ENCODE measurements around the gene SMARCD1.

Gene SMARCD1

DNA sequence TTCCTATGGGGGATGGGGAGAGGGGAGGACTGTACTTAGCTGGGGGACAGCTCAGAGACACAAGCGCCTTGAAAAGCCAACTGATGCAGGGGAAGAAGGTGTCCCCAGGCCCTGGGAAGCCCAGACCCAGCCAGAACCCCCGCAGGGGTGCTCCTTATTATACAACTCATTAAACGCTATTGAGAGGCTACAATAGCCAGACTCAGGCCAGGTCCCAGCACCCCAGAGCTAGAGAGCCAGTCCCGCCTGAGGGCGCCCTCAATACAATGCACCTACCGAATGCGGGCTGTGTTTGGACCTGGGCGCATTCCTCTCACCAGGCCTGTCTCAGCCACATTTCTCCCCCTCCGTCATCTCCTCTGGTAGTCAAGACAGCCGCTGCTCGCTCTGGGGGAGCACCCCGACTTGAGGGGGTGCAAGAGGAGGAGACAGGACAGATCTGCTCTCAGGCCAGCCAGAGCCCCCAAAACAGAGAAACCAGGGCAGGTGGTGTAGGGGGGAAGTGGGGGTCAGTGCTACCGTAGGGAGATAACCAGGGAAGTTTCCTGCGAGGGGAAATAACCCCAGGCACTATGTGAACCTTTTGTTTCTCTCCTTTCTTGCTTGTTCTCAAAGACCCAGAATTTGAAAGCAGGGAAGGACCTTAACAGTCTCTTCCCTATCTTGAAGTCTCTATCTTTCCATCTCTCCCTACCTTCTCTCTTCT is 33.9 kb upstream of the SMARCD1 start:
- Mint-ChIP-seq H3K36me3 (ENCODE audit: low read depth) (no peaks in the 10 kb centered on the region), H3K4me1 (ENCODE audit: low read depth) (peaks cover 10% of the 10 kb centered on the region), H3K27ac (no peak overlapping the region), H3K9me3 (no peaks in the 10 kb centered on the region), H3K27me3 (ENCODE audit: low read depth) (peaks cover 73% of the 10 kb centered on the region), H3K4me3 (no peak overlapping the region)

GRCh38 chr12:50052544-50052943 is 32.6 kb upstream of the SMARCD1 start:
- Mint-ChIP-seq H3K27ac (no peak overlapping the region), H3K4me1 (ENCODE audit: low read depth) (peaks cover 17% of the 10 kb centered on the region), H3K4me3 (no peak overlapping the region), H3K27me3 (ENCODE audit: low read depth) (peaks cover 75% of the 10 kb centered on the region), H3K36me3 (ENCODE audit: low read depth) (no peaks in the 10 kb centered on the region), H3K9me3 (no peaks in the 10 kb centered on the region)

DNA sequence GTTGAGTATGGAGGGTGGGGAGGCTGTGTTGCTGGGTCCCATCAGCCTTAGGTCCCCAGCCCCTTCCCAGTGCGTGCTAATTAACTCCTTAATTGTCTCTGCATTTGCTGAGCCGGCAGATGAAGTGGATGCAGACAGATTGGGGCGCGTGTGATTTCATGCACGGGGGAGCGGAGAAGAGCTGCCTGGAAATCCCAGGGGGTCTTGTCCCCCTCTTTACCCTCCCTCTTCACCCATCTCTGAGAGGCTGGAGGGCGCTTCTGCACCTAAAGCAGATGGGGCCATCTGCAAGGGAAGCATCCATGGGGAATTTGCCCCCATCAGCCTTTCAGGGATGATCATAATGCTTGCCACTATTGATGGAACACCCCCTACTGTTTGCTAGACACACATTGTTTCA is 32.2 kb upstream of the SMARCD1 start:
- Mint-ChIP-seq H3K27me3 (ENCODE audit: low read depth) (peaks cover 72% of the 10 kb centered on the region), H3K4me3 (no peak overlapping the region)

GRCh38 chr12:50053583-50053982 is 31.6 kb upstream of the SMARCD1 start:
- no peak overlapping the region for H3K4me3 Mint-ChIP-seq
- no peaks in the 10 kb centered on the region for H3K9me3 Mint-ChIP-seq
- H3K27me3 Mint-ChIP-seq (ENCODE audit: low read depth), result peaks cover 72% of the 10 kb centered on the region
- H3K4me1 Mint-ChIP-seq (ENCODE audit: low read depth), result peaks cover 17% of the 10 kb centered on the region
- H3K36me3 Mint-ChIP-seq (ENCODE audit: low read depth), result no peaks in the 10 kb centered on the region
- no peak overlapping the region for H3K27ac Mint-ChIP-seq

More for the DNA sequence above, 32.2 kb upstream of the SMARCD1 start:
- Mint-ChIP-seq H3K36me3 (ENCODE audit: low read depth) (no peaks in the 10 kb centered on the region), H3K27ac (no peak overlapping the region), H3K4me1 (ENCODE audit: low read depth) (peaks cover 17% of the 10 kb centered on the region), H3K9me3 (no peaks in the 10 kb centered on the region)

GRCh38 chr12:50055831-50056638 is 29.1 kb upstream of the SMARCD1 start:
- Mint-ChIP-seq H3K27me3 (ENCODE audit: low read depth) (peaks cover 65% of the 10 kb centered on the region), H3K9me3 (no peaks in the 10 kb centered on the region), H3K27ac (peak overlapping the region; percentile 12), H3K4me3 (peak overlapping the region; percentile 90), H3K36me3 (ENCODE audit: low read depth) (no peaks in the 10 kb centered on the region), H3K4me1 (ENCODE audit: low read depth) (peaks cover 30% of the 10 kb centered on the region)

- no peaks in the 10 kb centered on the region for H3K9me3 Mint-ChIP-seq
- peaks cover 59% of the 10 kb centered on the region for H3K27me3 Mint-ChIP-seq (ENCODE audit: low read depth)
- peaks cover 32% of the 10 kb centered on the region for H3K4me1 Mint-ChIP-seq (ENCODE audit: low read depth)
- no peak overlapping the region for H3K27ac Mint-ChIP-seq
- H3K4me3 Mint-ChIP-seq, result peak overlapping the region; percentile 90
- no peaks in the 10 kb centered on the region for H3K36me3 Mint-ChIP-seq (ENCODE audit: low read depth)
Measured at GRCh38 chr12:50056639-50056976, 28.5 kb upstream of the SMARCD1 start.

GRCh38 chr12:50057000-50057841 is 27.9 kb upstream of the SMARCD1 start, which contains the start of gene ASIC1:
ASIC1 (plus strand) TSS chr12:50057596; CDS start chr12:50058767, 1,171 bp downstream.
- peaks cover 33% of the 10 kb centered on the region for H3K4me1 Mint-ChIP-seq (ENCODE audit: low read depth)
- no peaks in the 10 kb centered on the region for H3K36me3 Mint-ChIP-seq (ENCODE audit: low read depth)
- peak within 1 kb of the TSS; percentile 90 for H3K4me3 Mint-ChIP-seq
- no peaks in the 10 kb centered on the region for H3K9me3 Mint-ChIP-seq
- H3K27me3 Mint-ChIP-seq (ENCODE audit: low read depth), result peaks cover 56% of the 10 kb centered on the region
- H3K27ac Mint-ChIP-seq, result peak within 1 kb of the TSS; percentile 18

- Mint-ChIP-seq H3K27ac (no peak overlapping the region), H3K4me3 (peak overlapping the region; percentile 26), H3K27me3 (ENCODE audit: low read depth) (peaks cover 50% of the 10 kb centered on the region), H3K4me1 (ENCODE audit: low read depth) (peaks cover 33% of the 10 kb centered on the region), H3K36me3 (ENCODE audit: low read depth) (no peaks in the 10 kb centered on the region), H3K9me3 (no peaks in the 10 kb centered on the region)
Measured at GRCh38 chr12:50057896-50058670, 27.1 kb upstream of the SMARCD1 start.

DNA sequence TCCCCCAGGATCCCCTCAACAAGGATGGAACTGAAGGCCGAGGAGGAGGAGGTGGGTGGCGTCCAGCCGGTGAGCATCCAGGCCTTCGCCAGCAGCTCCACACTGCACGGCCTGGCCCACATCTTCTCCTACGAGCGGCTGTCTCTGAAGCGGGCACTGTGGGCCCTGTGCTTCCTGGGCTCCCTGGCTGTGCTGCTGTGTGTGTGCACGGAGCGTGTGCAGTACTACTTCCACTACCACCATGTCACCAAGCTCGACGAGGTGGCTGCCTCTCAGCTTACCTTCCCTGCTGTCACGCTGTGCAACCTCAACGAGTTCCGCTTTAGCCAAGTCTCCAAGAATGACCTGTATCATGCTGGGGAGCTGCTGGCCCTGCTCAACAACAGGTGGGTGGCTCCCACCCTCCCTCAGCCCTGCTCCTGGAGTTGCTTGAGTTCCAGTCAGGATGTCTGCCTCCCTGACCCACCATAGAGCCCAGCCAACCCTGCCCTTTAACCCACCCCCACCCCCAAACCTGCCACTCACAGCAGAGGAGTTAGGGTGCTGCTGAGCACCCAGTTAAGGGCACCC is 26.3 kb upstream of the SMARCD1 start:
- H3K27ac Mint-ChIP-seq, result no peak overlapping the region
- H3K4me1 Mint-ChIP-seq (ENCODE audit: low read depth), result peaks cover 33% of the 10 kb centered on the region
- peaks cover 46% of the 10 kb centered on the region for H3K27me3 Mint-ChIP-seq (ENCODE audit: low read depth)
- peak overlapping the region; percentile 30 for H3K4me3 Mint-ChIP-seq
- no peaks in the 10 kb centered on the region for H3K36me3 Mint-ChIP-seq (ENCODE audit: low read depth)
- no peaks in the 10 kb centered on the region for H3K9me3 Mint-ChIP-seq

DNA sequence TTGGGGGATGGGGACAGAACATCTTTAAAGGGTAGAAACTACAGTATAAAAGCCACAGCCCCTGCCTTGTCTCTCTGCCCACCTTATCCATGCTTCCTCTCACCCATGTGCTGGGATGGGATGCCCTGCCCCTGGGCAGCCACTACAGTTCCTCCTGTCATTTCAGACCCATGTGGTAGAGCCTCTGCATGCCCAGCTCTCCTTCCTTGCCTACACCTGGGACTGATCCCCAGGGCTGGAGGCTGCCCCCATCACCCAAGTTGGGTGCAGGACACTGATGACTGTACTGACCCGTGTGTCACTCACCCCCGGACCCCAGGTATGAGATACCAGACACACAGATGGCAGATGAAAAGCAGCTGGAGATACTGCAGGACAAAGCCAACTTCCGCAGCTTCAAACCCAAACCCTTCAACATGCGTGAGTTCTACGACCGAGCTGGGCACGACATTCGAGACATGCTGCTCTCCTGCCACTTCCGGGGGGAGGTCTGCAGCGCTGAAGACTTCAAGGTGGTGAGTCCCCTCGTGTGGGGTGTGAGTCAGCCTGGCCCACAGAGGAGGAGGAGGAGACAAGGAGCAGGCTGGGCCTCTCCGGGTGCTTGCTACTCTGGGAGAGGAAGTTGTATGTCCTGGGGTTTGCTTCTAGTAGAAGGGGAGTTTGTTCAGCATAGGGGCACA is 25.6 kb upstream of the SMARCD1 start:
- peaks cover 33% of the 10 kb centered on the region for H3K4me1 Mint-ChIP-seq (ENCODE audit: low read depth)
- H3K27me3 Mint-ChIP-seq (ENCODE audit: low read depth), result peaks cover 43% of the 10 kb centered on the region
- peak overlapping the region; percentile 38 for H3K4me3 Mint-ChIP-seq
- peak overlapping the region; percentile 32 for H3K27ac Mint-ChIP-seq
- no peaks in the 10 kb centered on the region for H3K36me3 Mint-ChIP-seq (ENCODE audit: low read depth)
- H3K9me3 Mint-ChIP-seq, result no peaks in the 10 kb centered on the region

DNA sequence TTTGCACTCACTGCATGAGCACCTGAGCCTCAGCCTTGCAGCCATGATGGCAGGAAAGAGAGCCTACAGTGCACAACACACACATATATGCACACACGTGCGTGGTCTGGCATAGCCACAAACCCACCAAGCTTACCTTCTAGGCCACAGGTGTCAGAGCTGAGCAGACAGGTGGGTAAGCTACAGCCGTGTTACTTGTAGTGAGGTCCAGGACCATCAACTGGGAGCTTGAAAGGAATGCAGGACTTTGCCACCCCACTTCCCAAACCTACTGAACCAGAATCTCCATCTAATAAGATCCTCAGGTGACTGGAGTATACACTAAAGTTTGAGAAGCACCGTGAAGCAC is 25.0 kb upstream of the SMARCD1 start:
- H3K27ac Mint-ChIP-seq, result peak overlapping the region; percentile 32
- no peaks in the 10 kb centered on the region for H3K36me3 Mint-ChIP-seq (ENCODE audit: low read depth)
- H3K4me3 Mint-ChIP-seq, result peak overlapping the region; percentile 38
- peaks cover 43% of the 10 kb centered on the region for H3K27me3 Mint-ChIP-seq (ENCODE audit: low read depth)
- no peaks in the 10 kb centered on the region for H3K9me3 Mint-ChIP-seq
- peaks cover 33% of the 10 kb centered on the region for H3K4me1 Mint-ChIP-seq (ENCODE audit: low read depth)

DNA sequence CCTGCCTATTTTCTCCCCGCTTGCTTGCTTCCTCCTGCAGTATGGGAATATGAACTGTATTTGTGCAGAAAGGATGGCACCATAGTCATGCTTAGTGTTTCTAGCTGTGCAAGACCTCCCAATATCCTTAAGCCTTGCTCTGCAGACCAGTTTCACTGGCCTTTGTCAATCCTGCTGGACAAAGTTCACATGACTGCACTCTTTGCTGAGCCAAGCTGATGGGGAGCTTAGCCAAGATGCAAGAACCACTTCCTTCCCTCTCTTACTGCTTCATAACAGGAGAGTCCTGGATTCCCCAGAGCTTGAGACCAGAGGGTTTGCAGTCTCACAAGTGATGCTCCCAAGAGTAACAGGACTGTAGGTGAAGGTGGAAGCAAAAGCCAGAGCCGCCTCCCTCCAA is 24.0 kb upstream of the SMARCD1 start:
- Mint-ChIP-seq H3K27ac (no peak overlapping the region), H3K9me3 (no peaks in the 10 kb centered on the region), H3K27me3 (ENCODE audit: low read depth) (peaks cover 36% of the 10 kb centered on the region), H3K4me1 (ENCODE audit: low read depth) (peaks cover 26% of the 10 kb centered on the region), H3K4me3 (no peak overlapping the region), H3K36me3 (ENCODE audit: low read depth) (no peaks in the 10 kb centered on the region)

GRCh38 chr12:50061946-50062686 is 23.0 kb upstream of the SMARCD1 start:
- Mint-ChIP-seq H3K27me3 (ENCODE audit: low read depth) (peaks cover 27% of the 10 kb centered on the region), H3K4me1 (ENCODE audit: low read depth) (peaks cover 17% of the 10 kb centered on the region), H3K9me3 (no peaks in the 10 kb centered on the region), H3K4me3 (no peak overlapping the region), H3K36me3 (ENCODE audit: low read depth) (no peaks in the 10 kb centered on the region), H3K27ac (no peak overlapping the region)
